SK-MEL-5 (cell line): Measurements from ENCODE around the gene CSTPP1. TPM values are rescaled to one million over a fixed set of nuclear protein-coding genes. Genes with fewer than 3 reads are reported as not detected.
"Not testable (repeated sequence)": the region's sequence is repeated elsewhere in the genome, so short reads cannot be mapped to it uniquely, and the experiment has no call there.

Experiments
- DNase-seq: peaks from one replicate; pipeline ENCODE4 v3.0.0-alpha.2; 2016; ENCODE audit warnings: low read depth, low spot score
- in situ Hi-C: cut with HindIII; loops from 2 replicates; pipeline ENCODE4 v1.10.0; 2016; ENCODE audit warnings: low sequenced_read_pairs, high pct_unique_total_duplicates, low pct_unique_long_range_greater_than_20kb
- total RNA-seq: library from RNA; depleted of rRNA; stranded (reverse); fragments of >200 nt; shearing (Covaris generic); gene quantifications from 2 replicates; pipeline ENCODE4 v1.2.3, GENCODE V29; 2014

Gene CSTPP1
- total RNA-seq, 1 experiment from 2014 or later = 14.7 TPM

- in situ Hi-C loops = no loop called here
- DNase-seq = no peak
Measured at GRCh38 chr11:46903846-46904245, 32.7 kb upstream of the CSTPP1 start.

- DNase-seq = no peak
- in situ Hi-C loops = no loop called here
Measured at GRCh38 chr11:46905806-46906205, 30.8 kb upstream of the CSTPP1 start.

GRCh38 chr11:46906609-46907041 is 29.9 kb upstream of the CSTPP1 start:
- in situ Hi-C loops = no loop called here
- DNase-seq = no peak

- in situ Hi-C loops = no loop called here
- no peak for DNase-seq
Measured at GRCh38 chr11:46907606-46908005, 29.0 kb upstream of the CSTPP1 start.

GRCh38 chr11:46912526-46913150 is 23.9 kb upstream of the CSTPP1 start:
- in situ Hi-C loops = no loop called here
- peak; percentile 79 for DNase-seq

- no peak for DNase-seq
- in situ Hi-C loops = no loop called here
Measured at GRCh38 chr11:46913484-46913883, 23.1 kb upstream of the CSTPP1 start.

- DNase-seq = no peak
- in situ Hi-C loops = no loop called here
Measured at GRCh38 chr11:46914363-46914762, 22.2 kb upstream of the CSTPP1 start.

- in situ Hi-C loops = no loop called here
- DNase-seq = no peak
Measured at GRCh38 chr11:46914910-46915309, 21.7 kb upstream of the CSTPP1 start.

GRCh38 chr11:46916286-46917108 is 20.1 kb upstream of the CSTPP1 start:
- in situ Hi-C loops = no loop called here

GRCh38 chr11:46917109-46917761 is 19.3 kb upstream of the CSTPP1 start:
- DNase-seq = no peak
- in situ Hi-C loops = no loop called here

More at GRCh38 chr11:46916286-46917108, 20.1 kb upstream of the CSTPP1 start:
- peak; percentile 61 for DNase-seq

- in situ Hi-C loops = no loop called here
- DNase-seq = no peak
Measured at GRCh38 chr11:46917762-46918082, 18.8 kb upstream of the CSTPP1 start.

- peak; percentile 36 for DNase-seq
- in situ Hi-C loops = no loop called here
Measured at GRCh38 chr11:46918083-46918787, 18.3 kb upstream of the CSTPP1 start, which contains the start of gene LRP4. TSS of gene LRP4 (minus strand) at chr11:46918550. CDS start at chr11:46918379, 171 bp downstream.

- no peak for DNase-seq
- in situ Hi-C loops = no loop called here
Measured at GRCh38 chr11:46918788-46919513, 17.6 kb upstream of the CSTPP1 start.

GRCh38 chr11:46920755-46921154 is 15.8 kb upstream of the CSTPP1 start:
- in situ Hi-C loops = no loop called here
- DNase-seq = no peak

- DNase-seq, in situ Hi-C loops: not testable (repeated sequence)
Measured at GRCh38 chr11:46927928-46928327, 8.6 kb upstream of the CSTPP1 start.

GRCh38 chr11:46928701-46929100 is 7.9 kb upstream of the CSTPP1 start:
- in situ Hi-C loops, DNase-seq: not testable (repeated sequence)

- DNase-seq = no peak
- in situ Hi-C loops = no loop called here
Measured at GRCh38 chr11:46930089-46930488, 6.5 kb upstream of the CSTPP1 start.
